Tibial nerve (tissue), 4 donors: Measurements from ENCODE around the gene NDUFS7. TPM values are rescaled to one million over a fixed set of nuclear protein-coding genes. Genes with fewer than 3 reads are reported as not detected.
"Not testable (repeated sequence)": the region's sequence is repeated elsewhere in the genome, so short reads cannot be mapped to it uniquely, and the experiment has no call there.

Experiments
- DNase-seq, 2 donors: peaks; one replicate each; pipeline ENCODE4 v3.0.0-alpha.2; 2019; ENCODE audit warnings: low spot score in 2 of 2
- H3K27ac ChIP-seq, 4 donors: fragments of 200-600 bp; sonication (generic) in 3 of 4; one replicate each; pipeline ENCODE4 v1.5.1; 2017 to 2019; ENCODE audit warnings: mild to moderate bottlenecking in 1 of 4
- H3K27me3 ChIP-seq, 2 donors: fragments of 200-600 bp; sonication (generic) in 1 of 2; one replicate each; pipeline versions ENCODE4 v1.5.1 to v1.6.0; 2017 to 2019
- H3K36me3 ChIP-seq, 3 donors: fragments of 200-600 bp; sonication (generic); one replicate each; pipeline ENCODE4 v1.5.1; 2018 to 2019
- H3K4me1 ChIP-seq, 4 donors: fragments of 200-600 bp; sonication (generic) in 3 of 4; one replicate each; pipeline ENCODE4 v1.5.1; 2017 to 2019
- H3K4me3 ChIP-seq, 4 donors: fragments of 200-600 bp; sonication (generic) in 3 of 4; one replicate each; pipeline ENCODE4 v1.5.1; 2017 to 2019; ENCODE audit warnings: mild to moderate bottlenecking in 1 of 4, moderate library complexity in 1 of 4
- H3K9me3 ChIP-seq, 4 donors: fragments of 200-600 bp; sonication (generic) in 3 of 4; one replicate each; pipeline ENCODE4 v1.5.1; 2017 to 2019
- EP300 ChIP-seq, 2 donors: sonication (generic); formaldehyde crosslinking; IDR thresholded peaks; one replicate each; pipeline ENCODE4 v1.6.1; 2017; ENCODE audit warnings: antibody characterized with exemption in 2 of 2, mild to moderate bottlenecking in 1 of 2
- POLR2A ChIP-seq, 2 donors: fragments of 450-650 bp; IDR thresholded peaks; one replicate each; pipeline ENCODE4 v1.6.1; 2017; ENCODE audit warnings: antibody characterized with exemption in 2 of 2, mild to moderate bottlenecking in 2 of 2, moderate library complexity in 2 of 2
- WGBS, 2 donors: methylation state at CpG; one replicate each; pipeline ENCODE4 v1.1.5; 2018; 5-methylcytosine and 5-hydroxymethylcytosine counted together
- total RNA-seq, 4 donors: library from RNA; depleted of rRNA; stranded (reverse); fragments of >200 nt; gene quantifications; one replicate each; pipeline ENCODE4 v1.1.0, GENCODE V29; 2016
- TF ChIP-seq, protein P1 (sequence below), 5 experiments: fragments of 200-600 bp in 3 of 5; fragments of 450-650 bp in 2 of 5; sonication (generic) in 3 of 5; IDR thresholded peaks; one replicate each; pipeline ENCODE4 v1.5.1; 2016 to 2019; ENCODE audit warnings: antibody characterized with exemption in 5 of 5, mild to moderate bottlenecking in 3 of 5, moderate library complexity in 2 of 5

Gene NDUFS7
- total RNA-seq, 4 donors from 2014 or later, result 146 to 162 (median 151) TPM

DNA sequence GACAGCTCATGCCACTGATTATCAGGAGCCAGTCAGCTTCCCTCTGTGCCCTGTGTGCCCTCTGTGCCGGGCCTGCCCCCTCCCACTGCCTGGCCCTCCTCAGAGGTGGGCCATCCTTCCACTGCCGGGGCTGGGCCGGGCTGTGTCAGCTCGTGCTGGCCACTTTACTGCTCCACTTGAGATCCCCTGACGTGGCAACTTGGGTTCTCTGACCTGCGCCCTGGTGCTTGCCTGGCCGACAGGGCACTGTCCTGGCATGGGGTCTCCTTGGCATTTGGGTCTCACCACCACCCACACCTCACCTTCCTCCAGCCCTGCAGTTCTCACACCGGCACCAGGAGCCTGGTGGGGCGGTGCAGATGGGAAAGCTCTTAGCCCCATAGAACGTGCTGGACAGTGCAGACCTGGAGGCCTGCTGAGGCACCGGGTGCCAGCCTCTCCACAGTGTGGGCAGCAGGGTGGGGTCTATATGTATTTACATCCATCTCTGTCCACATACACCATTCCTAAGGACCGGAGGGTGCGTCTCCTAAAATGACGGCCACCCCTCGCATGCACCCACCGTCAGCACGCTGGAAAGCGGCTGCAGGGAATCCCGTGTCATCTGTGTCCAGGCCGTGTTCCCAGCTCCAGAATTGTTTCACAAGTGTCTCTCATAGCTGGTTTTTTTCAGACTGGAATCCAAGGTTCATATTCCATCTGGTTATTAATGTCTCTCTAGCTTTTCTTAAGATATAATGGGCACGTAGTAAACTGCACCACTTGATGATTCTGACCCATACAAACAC, 35.4 kb downstream of the NDUFS7 start:
- Histone ChIP-seq H3K27me3 (no peaks in the 10 kb centered on the region), H3K27ac (peak overlapping the region in 2 of 4 donors; percentile 95 to 99), H3K4me3 (no peak overlapping the region), H3K9me3 (no peaks in the 10 kb centered on the region), H3K4me1 (peaks cover 0 to 56% (median 36%) of the 10 kb centered on the region in 4 donors), H3K36me3 (peaks cover 0 to 62% (median 20%) of the 10 kb centered on the region in 3 donors)
- 84 to 85% methylated on average over 21 of the region's 21 CpGs for WGBS, 2 donors
- DNase-seq, result no peak
- TF ChIP-seq POLR2A (IDR thresholded peaks at IDR 0.05), result no peak
- no peak for TF ChIP-seq EP300 (IDR thresholded peaks at IDR 0.05)
- TF ChIP-seq, protein P1, sequence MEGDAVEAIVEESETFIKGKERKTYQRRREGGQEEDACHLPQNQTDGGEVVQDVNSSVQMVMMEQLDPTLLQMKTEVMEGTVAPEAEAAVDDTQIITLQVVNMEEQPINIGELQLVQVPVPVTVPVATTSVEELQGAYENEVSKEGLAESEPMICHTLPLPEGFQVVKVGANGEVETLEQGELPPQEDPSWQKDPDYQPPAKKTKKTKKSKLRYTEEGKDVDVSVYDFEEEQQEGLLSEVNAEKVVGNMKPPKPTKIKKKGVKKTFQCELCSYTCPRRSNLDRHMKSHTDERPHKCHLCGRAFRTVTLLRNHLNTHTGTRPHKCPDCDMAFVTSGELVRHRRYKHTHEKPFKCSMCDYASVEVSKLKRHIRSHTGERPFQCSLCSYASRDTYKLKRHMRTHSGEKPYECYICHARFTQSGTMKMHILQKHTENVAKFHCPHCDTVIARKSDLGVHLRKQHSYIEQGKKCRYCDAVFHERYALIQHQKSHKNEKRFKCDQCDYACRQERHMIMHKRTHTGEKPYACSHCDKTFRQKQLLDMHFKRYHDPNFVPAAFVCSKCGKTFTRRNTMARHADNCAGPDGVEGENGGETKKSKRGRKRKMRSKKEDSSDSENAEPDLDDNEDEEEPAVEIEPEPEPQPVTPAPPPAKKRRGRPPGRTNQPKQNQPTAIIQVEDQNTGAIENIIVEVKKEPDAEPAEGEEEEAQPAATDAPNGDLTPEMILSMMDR (IDR thresholded peaks at IDR 0.05), result no peak

- H3K27me3 ChIP-seq, DNase-seq, H3K4me3 ChIP-seq, H3K9me3 ChIP-seq, H3K27ac ChIP-seq: not testable (repeated sequence)
- H3K4me1 ChIP-seq, result peaks cover 0 to 47% (median 33%) of the 10 kb centered on the region in 4 donors
- H3K36me3 ChIP-seq, result peaks cover 0 to 71% (median 20%) of the 10 kb centered on the region in 3 donors
- 94% methylated on average over 20 to 25 of the region's 43 CpGs for whole genome bisulfite sequencing, 2 donors
Measured at GRCh38 chr19:1420085-1420484, 36.4 kb downstream of the NDUFS7 start.

GRCh38 chr19:1420590-1420989, 36.9 kb downstream of the NDUFS7 start:
- Histone ChIP-seq H3K4me3 (no peak overlapping the region), H3K9me3 (no peaks in the 10 kb centered on the region), H3K4me1 (peaks cover 0 to 42% (median 29%) of the 10 kb centered on the region in 4 donors), H3K27me3 (no peaks in the 10 kb centered on the region), H3K36me3 (peaks cover 0 to 76% (median 20%) of the 10 kb centered on the region in 3 donors), H3K27ac (no peak overlapping the region)
- DNase-seq, result no peak
- 87 to 88% methylated on average over 15 of the region's 15 CpGs for WGBS, 2 donors
- TF ChIP-seq POLR2A (IDR thresholded peaks at IDR 0.05) (no peak), EP300 (IDR thresholded peaks at IDR 0.05) (no peak)
- TF ChIP-seq, protein P1 (IDR thresholded peaks at IDR 0.05), result no peak

DNA sequence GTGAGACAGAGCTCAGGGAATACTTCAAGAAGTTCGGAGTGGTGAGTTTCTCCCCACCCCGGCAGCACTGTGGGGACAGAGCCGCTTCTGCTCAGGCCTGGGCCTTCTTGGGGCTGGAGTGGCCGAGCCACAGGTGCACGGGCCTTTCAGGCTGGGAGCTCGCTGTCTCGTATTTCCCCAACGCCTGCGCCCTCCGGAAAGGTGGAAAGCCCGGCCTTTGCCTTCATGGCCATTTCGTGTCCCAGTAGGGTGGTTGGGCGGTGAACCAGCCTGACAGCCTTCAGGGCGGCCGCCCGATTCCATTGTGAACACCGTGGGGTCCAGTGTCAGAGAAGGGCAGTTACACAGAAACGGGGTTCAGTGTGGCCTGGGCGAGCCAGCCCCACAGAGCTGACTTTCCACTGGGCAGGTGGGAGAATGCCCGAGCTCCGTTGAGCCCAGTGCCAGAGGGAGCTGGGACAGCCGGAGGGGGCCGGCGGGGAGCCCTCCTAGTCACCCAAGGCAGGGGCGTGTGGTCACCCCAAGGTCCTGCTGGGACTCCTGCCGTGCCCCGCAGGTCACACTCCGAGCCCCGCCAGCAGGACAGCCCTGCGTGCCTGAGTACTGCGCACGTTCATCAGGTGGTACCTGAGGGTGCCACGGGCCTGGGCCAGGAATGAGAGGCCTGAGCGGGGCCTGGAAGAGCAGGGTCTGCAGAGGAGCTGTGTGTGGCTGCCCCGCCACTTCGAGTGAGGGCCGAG, 37.7 kb downstream of the NDUFS7 start:
- TF ChIP-seq EP300 (IDR thresholded peaks at IDR 0.05) (no peak), POLR2A (IDR thresholded peaks at IDR 0.05) (no peak)
- TF ChIP-seq, protein P1 (IDR thresholded peaks at IDR 0.05), result no peak
- Histone ChIP-seq H3K27ac (no peak overlapping the region), H3K36me3 (peaks cover 0 to 84% (median 20%) of the 10 kb centered on the region in 3 donors), H3K27me3 (no peaks in the 10 kb centered on the region), H3K4me1 (peaks cover 0 to 34% (median 21%) of the 10 kb centered on the region in 4 donors), H3K4me3 (no peak overlapping the region), H3K9me3 (no peaks in the 10 kb centered on the region)
- no peak for DNase-seq
- 90 to 91% methylated on average over 33 to 35 of the region's 37 CpGs for WGBS, 2 donors

GRCh38 chr19:1421958-1422305, 38.2 kb downstream of the NDUFS7 start:
- Histone ChIP-seq H3K27me3 (no peaks in the 10 kb centered on the region), H3K4me1 (peaks cover 0 to 28% (median 16%) of the 10 kb centered on the region in 4 donors), H3K4me3 (no peak overlapping the region), H3K9me3 (no peaks in the 10 kb centered on the region), H3K27ac (no peak overlapping the region), H3K36me3 (peaks cover 0 to 90% (median 20%) of the 10 kb centered on the region in 3 donors)
- WGBS, 2 donors, result 84 to 86% methylated on average over 19 to 20 of the region's 22 CpGs
- TF ChIP-seq POLR2A (IDR thresholded peaks at IDR 0.05) (no peak), EP300 (IDR thresholded peaks at IDR 0.05) (no peak)
- TF ChIP-seq, protein P1 (IDR thresholded peaks at IDR 0.05), result no peak
- no peak for DNase-seq
